Measurements from ENCODE around the gene GKN1.

DNA sequence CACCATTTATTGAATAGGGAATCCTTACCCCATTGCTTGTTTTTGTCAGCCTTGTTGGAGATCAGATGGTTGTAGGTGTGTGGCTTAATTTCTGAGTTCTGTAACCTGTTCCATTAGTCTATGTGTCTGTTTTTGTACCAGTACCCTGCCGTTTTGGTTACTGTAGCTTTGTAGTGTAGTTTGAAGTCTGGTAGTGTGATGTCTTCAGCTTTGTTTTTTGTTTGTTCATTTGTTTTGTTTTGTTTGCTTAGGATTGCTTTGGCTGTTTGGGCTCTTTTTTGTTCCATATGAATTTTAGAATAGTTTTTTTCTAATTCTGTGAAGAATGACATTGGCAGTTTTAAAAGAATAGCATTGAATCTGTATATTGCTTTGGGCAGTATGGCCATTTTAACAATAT lies 34.5 kb upstream of the GKN1 start:
- TF ChIP-seq, protein P1, sequence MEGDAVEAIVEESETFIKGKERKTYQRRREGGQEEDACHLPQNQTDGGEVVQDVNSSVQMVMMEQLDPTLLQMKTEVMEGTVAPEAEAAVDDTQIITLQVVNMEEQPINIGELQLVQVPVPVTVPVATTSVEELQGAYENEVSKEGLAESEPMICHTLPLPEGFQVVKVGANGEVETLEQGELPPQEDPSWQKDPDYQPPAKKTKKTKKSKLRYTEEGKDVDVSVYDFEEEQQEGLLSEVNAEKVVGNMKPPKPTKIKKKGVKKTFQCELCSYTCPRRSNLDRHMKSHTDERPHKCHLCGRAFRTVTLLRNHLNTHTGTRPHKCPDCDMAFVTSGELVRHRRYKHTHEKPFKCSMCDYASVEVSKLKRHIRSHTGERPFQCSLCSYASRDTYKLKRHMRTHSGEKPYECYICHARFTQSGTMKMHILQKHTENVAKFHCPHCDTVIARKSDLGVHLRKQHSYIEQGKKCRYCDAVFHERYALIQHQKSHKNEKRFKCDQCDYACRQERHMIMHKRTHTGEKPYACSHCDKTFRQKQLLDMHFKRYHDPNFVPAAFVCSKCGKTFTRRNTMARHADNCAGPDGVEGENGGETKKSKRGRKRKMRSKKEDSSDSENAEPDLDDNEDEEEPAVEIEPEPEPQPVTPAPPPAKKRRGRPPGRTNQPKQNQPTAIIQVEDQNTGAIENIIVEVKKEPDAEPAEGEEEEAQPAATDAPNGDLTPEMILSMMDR (IDR thresholded peaks at IDR 0.05; ENCODE audit: low read depth, low read length, missing input control): no peak
- TF ChIP-seq YY1 (IDR thresholded peaks at IDR 0.05): no peak
- TF ChIP-seq, protein P2, sequence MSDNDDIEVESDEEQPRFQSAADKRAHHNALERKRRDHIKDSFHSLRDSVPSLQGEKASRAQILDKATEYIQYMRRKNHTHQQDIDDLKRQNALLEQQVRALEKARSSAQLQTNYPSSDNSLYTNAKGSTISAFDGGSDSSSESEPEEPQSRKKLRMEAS (IDR thresholded peaks at IDR 0.05): no peak
- no peak for TF ChIP-seq SP1 (IDR thresholded peaks at IDR 0.05)
- TF ChIP-seq NR2F2 (IDR thresholded peaks at IDR 0.05): no peak
- TF ChIP-seq, protein P3, sequence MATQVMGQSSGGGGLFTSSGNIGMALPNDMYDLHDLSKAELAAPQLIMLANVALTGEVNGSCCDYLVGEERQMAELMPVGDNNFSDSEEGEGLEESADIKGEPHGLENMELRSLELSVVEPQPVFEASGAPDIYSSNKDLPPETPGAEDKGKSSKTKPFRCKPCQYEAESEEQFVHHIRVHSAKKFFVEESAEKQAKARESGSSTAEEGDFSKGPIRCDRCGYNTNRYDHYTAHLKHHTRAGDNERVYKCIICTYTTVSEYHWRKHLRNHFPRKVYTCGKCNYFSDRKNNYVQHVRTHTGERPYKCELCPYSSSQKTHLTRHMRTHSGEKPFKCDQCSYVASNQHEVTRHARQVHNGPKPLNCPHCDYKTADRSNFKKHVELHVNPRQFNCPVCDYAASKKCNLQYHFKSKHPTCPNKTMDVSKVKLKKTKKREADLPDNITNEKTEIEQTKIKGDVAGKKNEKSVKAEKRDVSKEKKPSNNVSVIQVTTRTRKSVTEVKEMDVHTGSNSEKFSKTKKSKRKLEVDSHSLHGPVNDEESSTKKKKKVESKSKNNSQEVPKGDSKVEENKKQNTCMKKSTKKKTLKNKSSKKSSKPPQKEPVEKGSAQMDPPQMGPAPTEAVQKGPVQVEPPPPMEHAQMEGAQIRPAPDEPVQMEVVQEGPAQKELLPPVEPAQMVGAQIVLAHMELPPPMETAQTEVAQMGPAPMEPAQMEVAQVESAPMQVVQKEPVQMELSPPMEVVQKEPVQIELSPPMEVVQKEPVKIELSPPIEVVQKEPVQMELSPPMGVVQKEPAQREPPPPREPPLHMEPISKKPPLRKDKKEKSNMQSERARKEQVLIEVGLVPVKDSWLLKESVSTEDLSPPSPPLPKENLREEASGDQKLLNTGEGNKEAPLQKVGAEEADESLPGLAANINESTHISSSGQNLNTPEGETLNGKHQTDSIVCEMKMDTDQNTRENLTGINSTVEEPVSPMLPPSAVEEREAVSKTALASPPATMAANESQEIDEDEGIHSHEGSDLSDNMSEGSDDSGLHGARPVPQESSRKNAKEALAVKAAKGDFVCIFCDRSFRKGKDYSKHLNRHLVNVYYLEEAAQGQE (IDR thresholded peaks at IDR 0.05): no peak
